ENCODE results near the gene EWSR1. TPM values are rescaled to one million over a fixed set of nuclear protein-coding genes. Genes with fewer than 3 reads are reported as not detected.

Gene EWSR1
- total and polyA plus RNA-seq, 2 of the 4 experiments (the other 2 are of a cell fraction), result 243 to 518 TPM

GRCh38 chr22:29272624-29273023 lies 4.6 kb downstream of the EWSR1 start:
- Histone ChIP-seq H4K5ac (ENCODE audit: low read depth, low read length) (no peak overlapping the region), H2AFZ (replicated peaks; ENCODE audit: low read length, poor library complexity) (no peak overlapping the region), H3K18ac (ENCODE audit: low read depth, low read length) (no peak overlapping the region), H3K9ac (ENCODE audit: low read depth, low read length) (no peak overlapping the region), H2BK20ac (ENCODE audit: low read depth, low read length) (no peak overlapping the region), H3K14ac (replicated peaks; ENCODE audit: low read depth, low read length) (no peak overlapping the region), H2BK5ac (ENCODE audit: low read depth, low read length, poor library complexity, severe bottlenecking) (no peak overlapping the region), H3K27me3 (ENCODE audit: control insufficient read depth, insufficient read depth, low read length) (no peaks in the 10 kb centered on the region), H3K4me2 (ENCODE audit: low read depth, low read length) (no peak overlapping the region), H3K9me3 (ENCODE audit: control insufficient read depth, insufficient read depth, low read length) (no peaks in the 10 kb centered on the region), H4K91ac (ENCODE audit: insufficient read depth, low read depth, low read length) (no peak overlapping the region), H2AK9ac (replicated peaks; ENCODE audit: low read depth, low read length, poor library complexity) (no peak overlapping the region), H3K4me3 (ENCODE audit: insufficient read depth, low read depth, low read length) (no peak overlapping the region), H4K8ac (ENCODE audit: low read depth in 2 of 2, low read length in 2 of 2) (no peak overlapping the region), H3K4ac (ENCODE audit: low read depth, low read length) (no peak overlapping the region), H4K20me1 (ENCODE audit: insufficient read depth, low read length) (peaks cover 90% of the 10 kb centered on the region), H2AK5ac (ENCODE audit: low read depth, low read length) (no peak overlapping the region), H3K23ac (ENCODE audit: low read depth, low read length) (no peak overlapping the region), H3K79me1 (ENCODE audit: low read depth in 1 of 2, low read length in 2 of 2) (peaks cover 0 to 60% of the 10 kb centered on the region in 2 experiments; a peak in 3 of 4 replicates), H3K27ac (ENCODE audit: insufficient read depth, low read length) (no peak overlapping the region), H3K36me3 (ENCODE audit: control insufficient read depth, insufficient read depth, low read length) (peaks cover 30% of the 10 kb centered on the region), H2BK120ac (ENCODE audit: low read depth, low read length) (no peak overlapping the region), H3K4me1 (ENCODE audit: control insufficient read depth, insufficient read depth, low read length) (peaks cover 8% of the 10 kb centered on the region), H2BK15ac (ENCODE audit: low read depth, low read length) (no peak overlapping the region), H3K56ac (ENCODE audit: extremely low read depth, insufficient read depth, low read length) (no peak overlapping the region), H3K9me1 (ENCODE audit: insufficient read depth, low read length) (peaks cover 11% of the 10 kb centered on the region)
- intact Hi-C loops (cut with micrococcal nuclease) (no loop called here), dilution Hi-C loops (cut with HindIII; ENCODE audit: low sequenced_read_pairs, unreplicated experiment) (no loop called here), in situ Hi-C loops (cut with MboI; ENCODE audit: low sequenced_read_pairs) (no loop called here)
- WGBS, 2 experiments (ENCODE audit: extremely low coverage in 2 of 2, insufficient read length in 1 of 2), result 100% methylated on average over 1 of the region's 2 CpGs; no CpG with 5 or more reads in 1 of the 2 experiments
- BruUV-seq (replicated peaks), result no TSS peak
- DNase-seq (no peak), ATAC-seq (ENCODE audit: low read depth) (no peak)
- ChIA-PET CTCF (no interaction called here), POLR2A (ENCODE audit: unreplicated experiment) (no interaction called here)
- no peak for TF ChIP-seq MXI1 (IDR thresholded peaks at IDR 0.05; ENCODE audit: borderline replicate concordance, low read depth, low read length)

All from IMR-90 (cell line).